ENCODE results near the gene SEZ6L2. TPM values are rescaled to one million over a fixed set of nuclear protein-coding genes. Genes with fewer than 3 reads are reported as not detected.

The SEZ6L2 gene
- total RNA-seq, 4 donors from 2014 or later: 1.7 to 14.2 (median 10.6) TPM

DNA sequence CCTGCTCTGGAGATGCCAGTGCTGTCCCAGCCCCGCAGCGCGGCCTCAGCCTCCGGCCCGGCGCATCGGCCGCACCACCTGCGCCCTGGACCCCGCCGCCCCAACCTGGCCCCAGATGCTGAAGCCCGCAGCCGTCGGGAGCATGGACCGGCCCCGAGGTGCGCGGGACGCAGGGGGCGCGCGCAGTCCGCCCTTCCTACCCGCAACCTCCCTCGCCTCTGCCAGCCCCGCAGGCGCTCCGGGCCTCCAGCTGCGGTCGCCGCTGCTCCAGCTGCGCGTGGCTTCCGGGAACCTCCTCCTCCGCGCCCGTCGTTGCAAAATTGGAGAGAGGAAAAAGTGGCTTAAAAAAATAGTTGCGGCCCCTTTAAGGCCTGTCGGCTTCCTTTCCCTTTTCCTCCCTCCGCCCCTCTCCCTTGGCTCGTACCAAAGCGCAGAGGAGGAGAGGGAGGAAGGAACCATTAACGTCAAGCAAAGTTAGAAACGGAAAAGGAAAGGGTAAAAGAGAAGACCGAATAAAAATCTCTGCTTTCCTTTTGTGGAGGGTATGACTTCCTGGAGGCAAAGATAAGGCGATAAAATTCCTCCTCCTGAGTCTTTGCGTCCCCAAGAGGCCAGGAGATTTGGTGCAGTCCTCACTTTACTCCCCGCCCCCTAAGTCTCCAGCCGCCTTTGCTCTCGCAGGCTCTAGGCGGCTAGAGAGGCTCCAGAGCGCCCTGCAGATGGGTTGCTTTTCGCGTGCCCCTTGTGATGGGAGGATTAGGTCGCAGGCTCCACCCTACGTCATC is 36.3 kb downstream of the SEZ6L2 start, which contains the start of gene CDIPT:
CDIPT (minus strand) TSS at position 343 of the 785 bp plus-strand sequence. CDS start 369 bp downstream, outside the sequence.
- H3K4me3 ChIP-seq: peak within 1 kb of the TSS; percentile 94 to 99 (median 98)
- H3K27me3 ChIP-seq: no peaks in the 10 kb centered on the region
- H3K36me3 ChIP-seq: peaks cover 0 to 33% (median 0%) of the 10 kb centered on the region in 3 donors
- peaks cover 6 to 19% (median 8%) of the 10 kb centered on the region in 4 donors for H3K4me1 ChIP-seq
- H3K27ac ChIP-seq: peak within 1 kb of the TSS; percentile 82 to 96 (median 89)
- no peaks in the 10 kb centered on the region for H3K9me3 ChIP-seq
- peak; percentile 90 to 97 (median 91) for DNase-seq
- TF ChIP-seq CTCF (IDR thresholded peaks at IDR 0.05): peak in 5 of 6 experiments; percentile 26 to 79 (median 71)
- TF ChIP-seq POLR2A (IDR thresholded peaks at IDR 0.05): peak in 1 of 2 donors; percentile 38

GRCh38 chr16:29862383-29862883 is 36.9 kb downstream of the SEZ6L2 start:
- peak; percentile 20 to 67 (median 62) for DNase-seq

DNA sequence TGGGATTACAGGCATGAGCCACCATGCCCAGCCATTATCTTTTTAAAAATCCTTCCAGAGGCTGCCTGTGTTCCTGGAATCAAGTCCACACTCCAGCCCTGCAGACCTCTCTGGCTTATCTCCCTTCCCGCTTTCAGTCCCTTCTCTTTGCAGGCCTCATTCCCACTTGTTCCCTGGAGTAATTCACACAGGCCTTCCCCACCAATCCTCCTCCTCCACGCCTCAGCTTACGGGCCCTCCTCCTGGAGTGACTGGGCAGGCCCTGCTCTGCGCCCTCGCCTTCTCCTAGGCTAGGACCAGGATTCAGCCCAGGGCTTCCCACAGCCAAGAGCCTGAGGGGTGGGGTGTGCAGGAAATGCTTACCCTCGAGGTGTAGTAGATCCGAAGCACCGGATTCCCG is 39.1 kb downstream of the SEZ6L2 start:
- TF ChIP-seq CTCF (IDR thresholded peaks at IDR 0.05) (no peak), POLR2A (IDR thresholded peaks at IDR 0.05) (no peak)
- H3K4me1 ChIP-seq: peaks cover 6 to 19% (median 8%) of the 10 kb centered on the region in 4 donors
- peaks cover 0 to 33% (median 0%) of the 10 kb centered on the region in 3 donors for H3K36me3 ChIP-seq
- no peak for DNase-seq
- H3K4me3 ChIP-seq: no peak overlapping the region
- no peaks in the 10 kb centered on the region for H3K9me3 ChIP-seq
- no peak overlapping the region for H3K27ac ChIP-seq
- no peaks in the 10 kb centered on the region for H3K27me3 ChIP-seq

More at GRCh38 chr16:29862383-29862883, 36.9 kb downstream of the SEZ6L2 start:
- H3K36me3 ChIP-seq: peaks cover 0 to 33% (median 0%) of the 10 kb centered on the region in 3 donors
- H3K27ac ChIP-seq: peak overlapping the region; percentile 82 to 96 (median 89)
- TF ChIP-seq CTCF (IDR thresholded peaks at IDR 0.05) (peak in 2 of 6 experiments; percentile 11 to 28), POLR2A (IDR thresholded peaks at IDR 0.05) (no peak)
- peaks cover 6 to 19% (median 8%) of the 10 kb centered on the region in 4 donors for H3K4me1 ChIP-seq
- H3K4me3 ChIP-seq: peak overlapping the region; percentile 94 to 99 (median 98)
- no peaks in the 10 kb centered on the region for H3K27me3 ChIP-seq
- H3K9me3 ChIP-seq: no peaks in the 10 kb centered on the region

- no peaks in the 10 kb centered on the region for H3K27me3 ChIP-seq
- TF ChIP-seq POLR2A (IDR thresholded peaks at IDR 0.05) (no peak), CTCF (IDR thresholded peaks at IDR 0.05) (no peak)
- H3K9me3 ChIP-seq: no peaks in the 10 kb centered on the region
- H3K4me1 ChIP-seq: peaks cover 6 to 19% (median 8%) of the 10 kb centered on the region in 4 donors
- H3K36me3 ChIP-seq: peaks cover 0 to 33% (median 0%) of the 10 kb centered on the region in 3 donors
- no peak for DNase-seq
- no peak overlapping the region for H3K27ac ChIP-seq
- no peak overlapping the region for H3K4me3 ChIP-seq
These were observed 40.4 kb downstream of the SEZ6L2 start for GRCh38 chr16:29858974-29859373.

GRCh38 chr16:29858149-29858849 is 41.1 kb downstream of the SEZ6L2 start:
- Histone ChIP-seq H3K27me3 (no peaks in the 10 kb centered on the region), H3K9me3 (no peaks in the 10 kb centered on the region), H3K36me3 (peaks cover 0 to 33% (median 0%) of the 10 kb centered on the region in 3 donors), H3K27ac (no peak overlapping the region), H3K4me1 (peaks cover 6 to 16% (median 8%) of the 10 kb centered on the region in 4 donors), H3K4me3 (no peak overlapping the region)
- DNase-seq: no peak
- no peak for TF ChIP-seq CTCF (IDR thresholded peaks at IDR 0.05)

All from Peyer's patch (tissue), 4 donors.